Activated T-cell treated with anti-CD3 and anti-CD28 coated beads for 24 hours (primary cell): ENCODE measurements around the gene PCSK7.
"Not testable (repeated sequence)": the region's sequence is repeated elsewhere in the genome, so short reads cannot be mapped to it uniquely, and the experiment has no call there.

Experiments used
- DNase-seq: peaks from one replicate; pipeline ENCODE4 v3.0.0-alpha.2; 2020; ENCODE audit warnings: low read depth

Gene PCSK7

DNA sequence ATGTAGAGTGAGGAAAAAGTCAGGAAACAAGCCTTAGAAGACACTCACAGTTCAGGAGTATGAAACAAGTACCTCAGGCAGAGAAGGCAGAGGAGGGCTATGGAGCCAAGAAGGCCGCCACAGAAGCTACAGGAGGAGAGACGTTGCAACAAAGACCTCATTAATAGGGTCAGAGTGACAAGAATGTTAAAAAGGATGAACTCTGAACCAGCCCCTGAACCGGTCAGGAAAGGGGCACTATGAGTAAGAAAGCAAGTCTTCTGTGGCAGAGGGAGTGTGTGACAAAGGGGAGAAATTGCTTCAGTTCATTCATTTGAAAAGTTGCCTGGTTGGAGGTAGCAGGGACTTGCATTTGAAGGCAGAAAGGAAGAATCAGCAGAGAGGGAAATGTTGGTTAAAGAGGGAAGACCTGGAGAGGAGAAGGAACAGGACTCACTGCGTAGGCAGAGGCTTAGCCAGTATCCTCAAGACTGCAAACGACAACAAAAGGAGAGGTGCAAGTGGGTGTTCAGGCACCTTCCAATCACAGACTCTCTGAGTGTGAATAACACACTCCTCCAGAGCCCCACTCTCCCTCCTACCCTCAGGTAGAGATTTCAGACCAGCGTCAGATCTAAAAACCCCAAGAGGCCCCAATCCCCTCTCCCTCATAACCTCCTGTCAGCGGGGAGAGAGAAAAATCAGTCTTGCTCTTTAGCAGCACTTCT is 17.3 kb downstream of the PCSK7 start:
- no peak for DNase-seq

DNA sequence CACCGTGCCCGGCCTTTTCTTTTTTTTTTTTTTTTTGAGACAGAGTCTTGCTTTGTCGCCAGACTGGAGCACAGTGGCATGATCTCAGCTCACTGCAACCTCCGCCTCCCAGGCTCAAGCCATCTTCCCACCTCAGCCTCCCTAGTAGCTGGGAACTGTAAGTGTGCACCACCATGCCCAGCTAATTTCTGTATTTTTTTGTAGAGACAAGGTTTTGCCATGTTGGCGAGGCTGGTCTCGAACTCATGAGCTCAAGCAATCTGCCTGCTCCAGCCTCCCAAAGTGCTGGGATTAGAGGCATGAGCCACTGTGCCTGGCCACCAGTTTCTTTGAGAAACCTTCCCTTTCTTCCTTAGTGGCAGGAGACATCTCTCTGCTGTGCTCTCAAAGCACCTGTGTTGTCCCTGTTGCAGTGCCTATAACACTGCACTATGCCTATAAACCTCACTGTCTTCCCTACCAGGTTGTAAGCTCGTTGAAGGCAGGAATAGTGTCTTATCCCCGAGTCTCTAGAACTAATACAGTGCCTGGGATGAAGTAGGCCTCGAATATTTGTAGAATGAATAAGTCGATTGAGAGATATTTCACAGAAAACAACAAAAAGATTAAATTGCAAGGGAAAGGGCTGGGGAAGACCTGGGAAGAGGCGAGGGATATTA is 19.0 kb downstream of the PCSK7 start:
- no peak for DNase-seq

DNA sequence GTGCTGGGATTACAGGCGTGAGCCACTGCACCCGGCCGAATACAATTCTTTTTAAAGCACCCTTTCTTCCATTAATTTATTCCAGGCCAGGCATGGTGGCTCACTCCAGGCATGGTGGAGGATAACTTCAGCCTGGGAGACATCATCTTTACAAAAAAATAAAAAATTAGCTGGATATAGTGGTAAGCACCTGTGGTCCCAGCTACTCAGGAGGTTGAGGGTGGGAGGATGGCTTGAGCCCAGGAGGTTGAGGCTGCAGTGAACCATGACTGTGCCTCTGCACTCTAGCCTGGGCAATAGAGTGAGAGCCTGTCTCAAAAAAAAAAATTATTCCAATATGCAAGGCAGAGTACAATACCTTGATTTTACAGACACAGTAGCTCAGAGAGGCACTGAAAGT is 21.3 kb downstream of the PCSK7 start:
- DNase-seq = no peak

DNA sequence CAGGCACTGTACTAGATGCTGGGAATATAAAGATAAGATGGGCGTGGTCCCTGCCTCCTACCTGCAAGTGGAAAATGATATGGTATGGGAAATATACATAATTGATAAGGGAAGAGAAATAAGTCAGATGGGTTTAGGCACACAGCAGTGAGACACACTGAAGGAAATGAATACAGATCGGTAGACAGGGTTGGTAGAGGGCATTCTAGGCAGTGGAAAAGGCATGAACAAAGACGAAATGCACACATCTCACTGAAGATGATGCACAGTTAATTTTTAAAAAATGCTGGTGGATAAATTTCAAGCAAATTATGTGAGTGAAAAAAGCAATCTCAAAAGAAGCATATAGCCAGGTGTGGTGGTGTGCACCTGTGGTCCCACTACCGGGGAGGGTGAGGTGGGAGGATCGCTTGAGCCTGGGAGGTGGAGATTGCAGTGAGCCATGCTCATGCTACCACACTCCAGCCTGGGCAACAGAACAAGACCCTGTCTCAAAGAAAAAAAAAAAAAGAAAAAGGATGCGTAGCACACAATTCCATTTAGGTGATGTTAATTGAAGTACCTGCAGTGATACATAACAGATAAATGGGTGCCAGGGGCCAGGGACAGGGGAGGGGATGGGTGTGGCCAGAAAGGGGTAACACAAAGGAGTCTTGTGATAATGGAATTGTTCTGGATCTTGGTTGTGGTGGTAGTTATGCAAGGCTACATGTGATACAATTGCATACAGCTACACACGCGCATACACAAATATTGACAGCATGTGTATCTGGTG is 22.3 kb downstream of the PCSK7 start:
- not testable (repeated sequence) for DNase-seq

DNA sequence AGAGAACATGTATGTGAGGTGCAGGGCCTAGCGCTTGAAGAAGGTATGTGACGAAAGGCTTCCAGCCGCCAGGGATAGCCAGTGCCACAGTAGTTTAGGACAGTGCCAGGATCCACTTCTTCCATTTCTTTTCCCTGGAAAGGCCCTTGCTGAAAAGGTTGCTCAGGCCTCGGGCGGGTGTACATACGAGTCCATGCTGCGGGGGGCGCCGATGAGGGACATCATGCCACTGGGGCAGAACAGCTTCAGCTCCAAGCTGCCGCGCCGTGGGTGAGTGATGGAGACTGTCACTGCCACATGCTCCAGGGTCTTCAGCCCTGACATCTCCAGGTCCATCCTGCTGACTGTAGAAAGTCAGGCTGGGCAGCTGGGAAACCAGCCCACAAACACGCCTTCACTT is 23.2 kb downstream of the PCSK7 start:
- DNase-seq = not testable (repeated sequence)

DNA sequence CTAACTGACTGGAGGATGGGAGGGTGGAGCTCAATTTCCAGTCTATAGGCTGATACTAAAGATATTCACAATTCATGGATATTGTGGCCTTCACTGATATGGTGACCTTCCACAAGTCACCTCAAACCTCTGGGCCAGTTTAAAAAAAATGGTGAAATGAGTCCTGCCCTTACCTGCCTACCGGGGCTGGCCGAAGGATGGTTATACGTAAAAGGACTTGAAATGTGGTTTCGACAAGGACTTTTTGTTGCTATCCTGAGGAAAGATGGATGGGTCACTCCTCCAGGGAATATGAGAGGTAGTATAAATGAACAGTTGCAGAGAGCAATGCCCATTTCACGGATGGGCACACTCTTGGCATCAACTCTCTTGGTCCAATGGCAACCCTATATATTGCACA is 24.4 kb downstream of the PCSK7 start:
- DNase-seq = not testable (repeated sequence)

DNA sequence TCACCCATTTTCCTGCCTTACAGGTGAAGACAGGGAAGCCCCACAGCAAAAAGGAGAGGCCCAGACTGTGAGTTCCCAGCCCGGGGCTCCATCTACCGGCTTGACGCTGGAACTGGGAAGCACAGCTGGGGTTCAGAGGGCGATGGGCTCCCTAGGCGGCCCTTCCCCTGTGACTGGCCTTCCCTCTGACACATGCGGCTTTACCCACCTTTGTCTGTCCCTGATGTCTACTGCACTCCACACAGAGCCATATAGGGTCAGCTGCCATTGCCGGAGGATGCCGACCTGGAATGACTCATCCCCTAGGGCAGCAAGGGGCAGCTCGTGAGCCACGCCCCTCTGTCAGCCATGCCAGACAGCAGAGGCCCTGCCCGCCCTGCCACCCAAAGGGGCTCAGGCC is 25.0 kb downstream of the PCSK7 start:
- DNase-seq = not testable (repeated sequence)

DNA sequence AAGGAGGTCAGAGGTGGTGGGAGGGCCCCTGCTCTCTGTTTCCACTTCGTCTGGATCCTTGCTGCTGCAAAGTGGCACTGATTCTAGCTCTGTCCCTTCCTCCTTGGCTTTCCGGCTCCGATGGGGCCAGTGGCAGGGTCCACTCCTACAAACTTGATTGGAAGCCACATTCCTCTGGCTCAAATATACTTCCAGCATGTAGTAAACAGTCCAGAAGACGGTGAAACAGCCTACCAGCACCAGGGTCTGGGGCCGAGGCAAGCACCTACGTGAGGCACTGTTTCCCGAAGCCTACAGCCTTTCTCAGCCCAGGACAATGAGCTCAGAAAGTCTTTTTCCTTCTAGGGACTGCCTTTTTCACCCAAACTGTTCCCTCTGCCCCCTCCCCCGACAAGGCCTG is 25.8 kb downstream of the PCSK7 start:
- not testable (repeated sequence) for DNase-seq

DNA sequence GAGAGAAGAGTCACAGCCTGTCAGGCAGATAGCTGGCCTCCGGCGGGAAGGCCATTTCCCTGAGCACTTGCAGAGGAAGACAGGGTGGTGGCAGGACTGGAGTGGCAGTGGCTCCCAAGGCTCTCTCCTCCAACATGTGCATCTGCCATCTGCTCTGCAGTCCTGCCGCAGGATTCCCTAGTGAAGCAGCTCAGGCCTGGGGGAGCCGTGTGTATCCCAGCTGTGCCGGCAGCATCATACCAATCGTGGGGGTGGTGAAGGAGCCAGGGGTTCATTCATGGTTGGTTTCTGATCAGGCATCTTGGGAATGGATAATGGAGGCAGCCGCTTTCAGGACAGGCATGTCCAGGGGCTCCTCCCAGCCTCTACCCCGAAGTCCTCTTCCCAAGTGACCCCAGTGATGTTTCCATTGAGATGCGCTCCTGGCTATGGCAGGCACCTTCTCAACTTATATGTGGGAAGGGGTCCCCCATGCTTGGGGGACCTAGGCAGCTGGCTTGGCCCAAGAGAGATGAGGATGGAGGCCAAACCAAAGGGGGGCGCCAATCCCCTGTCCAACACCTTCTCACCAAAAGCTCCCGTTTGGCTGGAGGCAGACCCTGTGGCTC is 26.6 kb downstream of the PCSK7 start:
- DNase-seq = no peak

DNA sequence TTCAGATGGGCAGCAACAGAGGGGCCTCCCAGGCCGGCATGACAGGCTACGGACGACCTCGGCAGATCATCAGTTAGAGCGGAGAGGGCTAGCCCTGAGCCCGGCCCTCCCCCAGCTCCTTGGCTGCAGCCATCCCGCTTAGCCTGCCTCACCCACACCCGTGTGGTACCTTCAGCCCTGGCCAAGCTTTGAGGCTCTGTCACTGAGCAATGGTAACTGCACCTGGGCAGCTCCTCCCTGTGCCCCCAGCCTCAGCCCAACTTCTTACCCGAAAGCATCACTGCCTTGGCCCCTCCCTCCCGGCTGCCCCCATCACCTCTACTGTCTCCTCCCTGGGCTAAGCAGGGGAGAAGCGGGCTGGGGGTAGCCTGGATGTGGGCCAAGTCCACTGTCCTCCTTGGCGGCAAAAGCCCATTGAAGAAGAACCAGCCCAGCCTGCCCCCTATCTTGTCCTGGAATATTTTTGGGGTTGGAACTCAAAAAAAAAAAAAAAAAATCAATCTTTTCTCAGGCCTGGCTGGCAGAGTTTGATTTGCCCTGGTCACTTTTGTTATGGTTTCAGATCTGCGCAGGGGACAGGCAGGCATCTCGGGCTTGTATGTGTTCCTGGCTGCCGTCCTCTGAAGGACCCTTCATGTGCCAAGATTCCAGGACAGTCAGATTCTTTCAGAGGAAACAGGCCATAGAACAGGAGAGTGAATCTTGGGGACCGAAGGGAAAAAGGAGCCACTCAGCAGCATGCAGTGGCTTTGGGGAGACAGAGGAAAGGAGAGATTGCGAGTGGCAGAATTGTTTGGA is 27.4 kb downstream of the PCSK7 start:
- no peak for DNase-seq

DNA sequence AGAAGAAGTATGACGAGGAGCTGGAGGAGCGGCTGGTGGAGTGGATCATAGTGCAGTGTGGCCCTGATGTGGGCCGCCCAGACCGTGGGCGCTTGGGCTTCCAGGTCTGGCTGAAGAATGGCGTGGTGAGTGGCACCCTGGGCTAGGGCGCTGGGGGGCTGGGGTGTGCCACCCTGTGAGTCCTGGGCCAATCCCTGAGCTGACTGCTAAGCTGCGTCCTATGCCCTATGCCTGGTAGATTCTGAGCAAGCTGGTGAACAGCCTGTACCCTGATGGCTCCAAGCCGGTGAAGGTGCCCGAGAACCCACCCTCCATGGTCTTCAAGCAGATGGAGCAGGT is 28.8 kb downstream of the PCSK7 start:
- DNase-seq = no peak

DNA sequence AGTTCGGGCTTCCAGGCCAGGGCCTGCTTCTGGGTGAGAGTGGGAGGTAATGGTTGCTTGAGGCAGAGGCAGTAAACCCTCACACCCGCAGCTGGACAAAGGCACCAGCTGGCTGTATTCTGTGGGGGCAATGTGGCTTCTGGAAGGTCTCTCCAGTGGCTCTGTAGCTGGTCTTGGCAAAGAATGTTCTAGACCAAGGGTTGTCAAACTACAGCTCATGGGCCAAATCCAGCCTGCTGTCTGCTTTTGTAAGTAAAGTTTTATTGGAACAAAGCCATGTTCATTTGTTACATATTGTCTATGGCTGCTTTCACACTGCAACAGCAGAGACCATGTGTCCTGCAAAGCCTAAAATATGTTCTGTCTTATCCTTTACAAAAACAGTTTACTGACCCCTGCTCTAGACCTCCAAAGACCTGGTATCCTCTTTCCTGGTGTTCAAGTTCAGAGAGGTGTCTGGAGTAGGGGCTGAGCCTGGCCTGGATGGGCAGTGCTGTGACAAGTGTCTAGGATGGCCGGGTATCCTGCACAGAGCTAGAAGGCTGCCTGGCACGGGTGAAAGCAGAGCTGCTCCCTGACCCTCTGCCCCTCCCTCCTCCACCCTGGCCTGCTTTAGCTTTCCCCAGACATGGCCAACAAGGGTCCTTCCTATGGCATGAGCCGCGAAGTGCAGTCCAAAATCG is 29.3 kb downstream of the PCSK7 start:
- DNase-seq = no peak

DNA sequence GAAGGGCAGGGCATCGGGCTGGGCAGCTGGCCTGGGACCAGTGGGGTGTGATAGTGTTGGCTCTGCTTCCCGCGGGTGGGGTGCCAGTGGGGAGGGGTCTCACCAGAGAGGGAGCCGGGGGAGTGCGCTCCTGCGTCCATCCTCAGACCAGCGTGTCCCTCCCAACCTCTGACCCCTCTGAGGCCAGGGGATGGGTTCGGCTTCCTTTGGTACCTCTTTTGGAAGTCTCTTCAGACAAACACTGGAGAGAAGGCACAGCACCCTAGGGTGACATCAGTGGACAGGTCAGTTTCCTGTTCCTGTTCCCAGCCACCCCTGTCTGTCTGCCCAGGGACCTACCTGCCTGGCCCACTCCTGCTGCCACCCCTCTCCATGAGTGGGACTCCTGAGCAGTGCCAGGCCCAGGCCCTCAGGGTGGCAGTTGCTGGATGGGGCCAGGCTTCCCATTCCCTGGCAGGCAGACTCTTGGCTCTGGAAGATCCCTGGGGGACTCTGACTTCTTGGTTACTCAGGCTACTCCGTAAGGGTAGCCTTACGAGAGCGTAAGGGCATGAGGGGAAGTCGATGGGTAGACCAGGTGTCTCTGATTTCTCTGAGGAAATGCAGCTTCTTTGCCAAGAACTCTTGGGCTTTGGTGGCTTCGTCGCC is 30.1 kb downstream of the PCSK7 start:
- no peak for DNase-seq

DNA sequence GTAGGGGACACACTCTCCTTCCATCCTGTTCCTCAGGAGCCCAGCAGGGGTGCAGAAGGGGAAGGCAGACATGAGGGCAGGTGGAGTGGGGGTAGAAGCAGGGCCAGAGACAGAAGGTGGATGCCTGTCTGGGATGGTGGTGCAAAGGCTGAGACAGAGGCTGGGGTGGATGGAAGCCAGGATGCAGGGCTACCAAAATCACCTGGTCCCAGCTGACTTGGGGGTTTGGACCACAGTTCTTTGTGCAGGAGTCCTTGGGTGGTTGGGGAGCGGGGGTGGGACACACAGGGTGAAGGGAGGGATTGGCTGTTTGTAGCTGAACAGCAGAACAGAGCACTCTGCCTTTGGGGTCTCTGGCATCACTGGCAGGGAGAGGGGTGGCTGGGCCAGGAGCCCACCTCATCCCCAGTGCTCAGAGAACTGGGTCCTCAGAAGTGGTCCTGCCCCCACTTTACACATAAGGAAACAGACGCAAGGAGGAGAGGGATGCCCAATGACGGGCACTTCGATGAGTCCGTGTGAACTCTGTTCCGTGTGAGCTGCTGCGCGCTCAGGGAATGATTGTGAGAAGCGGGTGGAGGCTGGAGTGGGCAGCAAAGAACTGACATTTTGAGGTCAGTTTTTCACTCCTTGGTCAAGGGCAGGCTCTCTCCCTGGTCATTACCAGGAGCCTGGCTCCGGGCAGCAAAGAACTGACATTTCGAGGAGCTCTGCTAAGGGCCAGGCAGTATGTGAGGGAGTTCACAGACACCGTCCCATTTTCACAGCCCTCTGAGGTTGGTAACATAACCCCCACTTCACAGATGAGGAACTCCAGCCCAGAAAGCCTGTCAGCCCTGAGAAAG is 30.8 kb downstream of the PCSK7 start:
- DNase-seq = no peak

DNA sequence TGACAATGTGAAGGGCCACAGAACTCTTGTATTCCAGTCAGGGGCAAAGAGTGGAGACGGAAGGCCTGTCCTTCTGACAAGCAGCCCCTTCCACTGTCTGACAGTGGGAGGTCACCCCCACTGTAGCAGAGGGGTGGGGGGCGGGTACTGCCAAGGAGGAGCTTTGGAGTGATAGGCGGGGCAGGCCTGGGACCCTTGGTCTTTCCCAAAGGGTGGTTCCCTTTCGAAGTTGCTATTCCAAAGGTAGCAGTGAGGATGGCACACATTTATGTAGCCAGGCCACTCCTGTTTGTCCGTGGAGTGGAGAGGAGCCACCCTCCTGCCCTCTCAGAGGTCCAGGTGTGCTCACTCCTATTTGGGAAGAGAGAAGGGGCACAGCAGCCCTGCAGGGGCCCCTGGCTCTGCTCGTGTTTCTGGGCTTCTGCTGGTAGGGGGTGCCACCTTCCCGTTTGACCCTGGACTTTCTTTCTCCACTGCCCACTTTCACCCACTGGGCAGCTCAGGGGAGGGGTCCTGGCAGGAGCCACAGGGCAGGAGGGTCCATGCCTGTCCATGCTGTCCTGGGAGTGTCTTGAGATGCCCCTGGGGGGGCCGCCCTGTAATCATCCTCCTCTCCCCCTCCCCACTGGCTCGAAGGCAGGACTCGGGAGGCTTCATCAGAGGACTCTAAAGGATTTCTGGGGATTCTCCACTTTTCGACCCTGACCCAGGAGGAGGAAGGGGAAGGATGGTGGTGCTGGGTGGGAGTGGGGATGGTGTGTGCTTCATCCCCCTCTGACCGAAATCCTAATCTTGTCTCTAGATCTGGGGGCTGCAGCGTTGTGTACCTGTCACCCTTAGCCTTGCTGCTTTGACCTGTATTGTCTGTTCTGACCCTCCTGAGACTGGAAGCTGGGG is 31.7 kb downstream of the PCSK7 start:
- DNase-seq = no peak

DNA sequence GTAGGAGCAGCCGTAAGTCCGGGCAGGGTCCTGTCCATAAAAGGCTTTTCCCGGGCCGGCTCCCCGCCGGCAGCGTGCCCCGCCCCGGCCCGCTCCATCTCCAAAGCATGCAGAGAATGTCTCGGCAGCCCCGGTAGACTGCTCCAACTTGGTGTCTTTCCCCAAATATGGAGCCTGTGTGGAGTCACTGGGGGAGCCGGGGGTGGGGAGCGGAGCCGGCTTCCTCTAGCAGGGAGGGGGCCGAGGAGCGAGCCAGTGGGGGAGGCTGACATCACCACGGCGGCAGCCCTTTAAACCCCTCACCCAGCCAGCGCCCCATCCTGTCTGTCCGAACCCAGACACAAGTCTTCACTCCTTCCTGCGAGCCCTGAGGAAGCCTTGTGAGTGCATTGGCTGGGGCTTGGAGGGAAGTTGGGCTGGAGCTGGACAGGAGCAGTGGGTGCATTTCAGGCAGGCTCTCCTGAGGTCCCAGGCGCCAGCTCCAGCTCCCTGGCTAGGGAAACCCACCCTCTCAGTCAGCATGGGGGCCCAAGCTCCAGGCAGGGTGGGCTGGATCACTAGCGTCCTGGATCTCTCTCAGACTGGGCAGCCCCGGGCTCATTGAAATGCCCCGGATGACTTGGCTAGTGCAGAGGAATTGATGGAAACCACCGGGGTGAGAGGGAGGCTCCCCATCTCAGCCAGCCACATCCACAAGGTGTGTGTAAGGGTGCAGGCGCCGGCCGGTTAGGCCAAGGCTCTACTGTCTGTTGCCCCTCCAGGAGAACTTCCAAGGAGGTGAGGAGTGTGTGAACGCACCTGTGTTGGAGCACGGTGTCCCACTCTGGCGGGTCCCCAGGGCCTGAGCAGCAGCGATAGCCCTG is 32.6 kb downstream of the PCSK7 start, which contains the start of gene TAGLN:
Gene TAGLN, plus strand, starts transcription at position 318 of the 863 bp plus-strand sequence. CDS start 3,644 bp downstream, outside the sequence.
- no peak for DNase-seq

DNA sequence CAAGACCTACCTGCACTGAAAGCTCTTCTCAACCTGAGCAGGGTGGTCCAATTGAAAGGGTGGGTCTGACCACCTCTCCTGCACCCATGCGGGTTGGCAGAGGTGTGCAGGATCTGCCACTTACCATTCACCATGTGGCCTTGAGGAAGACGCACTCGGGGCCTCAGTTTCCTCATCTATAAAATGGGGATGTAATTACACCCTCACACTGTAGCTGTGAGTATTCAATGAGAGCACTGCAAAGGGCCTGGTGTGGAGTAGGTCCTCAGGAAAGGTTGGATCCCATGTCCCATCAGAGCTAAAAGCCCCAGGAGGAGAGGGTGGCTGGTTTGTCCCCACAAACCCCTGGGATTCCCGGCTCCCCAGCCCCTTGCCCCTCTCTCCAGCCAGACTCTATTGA is 33.3 kb downstream of the PCSK7 start:
- DNase-seq = no peak
